ENCODE data around the gene POU2AF2.
"Not testable (repeated sequence)": the region's sequence is repeated elsewhere in the genome, so short reads cannot be mapped to it uniquely, and the experiment has no call there.

POU2AF2 gene

DNA sequence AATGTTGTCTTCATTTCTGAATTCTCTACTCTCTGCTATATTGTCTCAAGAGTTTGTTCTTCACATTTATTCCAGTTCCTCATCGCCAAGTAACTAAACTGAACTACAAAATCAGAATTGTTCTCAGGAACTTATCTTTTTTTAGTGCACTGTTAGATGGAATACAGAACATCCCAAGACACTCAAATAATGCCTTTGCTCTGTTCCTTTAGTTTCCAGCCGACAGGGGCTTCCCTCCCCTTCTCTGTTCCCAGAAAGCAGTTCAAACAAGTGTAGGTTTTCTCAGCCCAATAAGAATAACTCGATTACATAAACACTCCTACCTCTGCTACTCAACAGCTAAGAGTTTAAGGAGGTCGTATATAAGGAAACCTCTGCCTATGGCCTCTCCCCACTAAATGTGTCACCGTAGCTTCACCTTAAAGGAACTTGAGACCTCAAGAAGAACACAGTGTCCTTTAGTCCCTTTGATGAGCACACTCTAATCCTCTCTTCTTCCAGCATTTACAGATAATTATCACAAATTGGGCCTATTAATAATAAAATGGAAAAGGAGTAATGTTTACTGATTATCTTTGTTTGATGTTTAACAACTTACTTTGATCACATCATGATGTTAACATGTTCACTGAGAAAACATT is 59.8 kb downstream of the POU2AF2 start:
- no peak for DNase-seq

- no peak for DNase-seq
Observed at GRCh38 chr11:111305876-111306275, 60.4 kb downstream of the POU2AF2 start.

DNA sequence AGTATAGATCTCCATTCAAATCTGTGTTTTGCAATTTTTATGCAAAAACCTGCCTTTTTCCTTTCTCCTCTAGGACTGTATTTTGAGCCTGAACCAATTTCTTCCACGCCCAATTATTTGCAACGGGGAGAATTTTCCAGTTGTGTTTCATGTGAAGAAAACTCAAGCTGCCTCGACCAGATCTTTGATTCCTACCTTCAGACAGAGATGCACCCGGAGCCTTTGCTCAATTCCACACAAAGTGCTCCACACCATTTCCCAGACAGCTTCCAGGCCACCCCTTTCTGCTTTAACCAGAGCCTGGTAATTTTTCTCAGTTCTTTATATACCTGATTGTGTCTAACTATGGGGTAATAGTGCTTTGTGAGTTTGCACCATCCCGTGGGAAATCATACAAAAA is 60.8 kb downstream of the POU2AF2 start:
- DNase-seq: no peak

DNA sequence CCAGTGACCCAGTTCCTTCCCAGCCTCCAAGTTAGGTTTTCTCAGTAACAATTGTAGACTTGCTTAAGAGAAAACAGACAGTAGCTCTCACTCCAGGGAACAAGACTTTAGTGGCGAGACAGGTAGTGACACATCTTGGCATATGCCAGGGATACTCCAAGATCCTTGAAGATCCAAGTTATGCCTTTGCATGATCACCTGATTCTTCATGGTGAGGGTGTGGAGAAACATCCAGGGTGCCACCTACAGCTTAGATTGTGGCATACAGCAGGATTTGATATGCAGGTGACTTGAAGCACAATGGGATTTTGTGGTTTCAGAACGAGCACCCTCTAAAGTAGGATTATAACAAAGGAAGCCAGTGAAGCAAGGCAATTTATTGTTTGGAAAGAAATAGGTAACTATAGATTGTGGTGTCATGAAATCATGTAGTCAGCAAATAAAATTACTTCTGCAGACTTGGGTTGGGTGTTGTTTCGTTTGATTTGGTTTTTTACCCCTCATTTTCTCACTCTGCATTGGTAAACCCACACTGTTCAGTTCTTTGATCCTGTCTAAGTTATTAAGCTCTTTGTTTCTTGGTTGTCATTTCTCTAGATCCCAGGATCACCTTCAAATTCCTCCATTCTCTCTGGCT is 62.1 kb downstream of the POU2AF2 start:
- DNase-seq: peak; percentile 79

- peak; percentile 93 for DNase-seq
Observed at GRCh38 chr11:111308140-111308539, 62.6 kb downstream of the POU2AF2 start.

- peak; percentile 39 for DNase-seq
Observed at GRCh38 chr11:111309215-111309915, 63.8 kb downstream of the POU2AF2 start.

- DNase-seq: peak; percentile 21
Observed at GRCh38 chr11:111310088-111310487, 64.6 kb downstream of the POU2AF2 start.

DNA sequence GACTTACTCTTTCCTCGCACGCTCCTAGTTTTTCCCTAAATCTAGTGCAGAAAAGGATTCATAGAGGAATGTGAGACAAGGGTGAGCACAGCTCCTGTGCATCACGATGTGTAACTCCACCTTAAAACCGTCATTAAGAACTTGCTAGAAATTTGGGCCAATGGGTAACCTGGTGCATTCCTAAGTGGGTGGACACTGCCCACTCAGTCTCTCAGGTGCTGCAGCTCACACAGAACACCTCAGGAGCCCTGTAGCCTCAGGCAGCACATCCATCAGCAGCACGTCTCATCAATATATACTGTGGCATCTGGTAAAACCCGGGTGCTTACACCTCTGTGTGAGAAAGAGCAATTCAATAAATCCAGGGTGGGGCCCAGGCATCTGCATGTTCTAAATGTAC is 65.2 kb downstream of the POU2AF2 start:
- no peak for DNase-seq

DNA sequence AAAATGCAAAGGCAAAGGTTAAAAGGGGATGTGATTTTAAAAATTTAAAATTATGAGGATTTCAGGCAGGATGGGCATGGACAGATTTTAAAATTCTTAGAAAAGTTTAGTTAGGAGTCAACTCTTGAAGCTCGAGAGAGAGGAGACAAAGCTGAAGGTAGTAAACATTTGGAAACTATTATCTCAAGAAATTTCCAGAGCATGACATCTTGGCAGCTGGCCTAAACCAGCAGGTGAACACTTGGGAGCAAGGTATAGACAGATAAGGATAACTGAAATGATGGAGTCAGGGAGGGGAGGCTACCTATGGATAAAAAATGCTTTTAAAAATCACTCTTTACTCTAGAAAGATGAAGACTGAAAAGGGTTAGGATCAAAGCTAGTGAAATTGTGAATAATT is 66.6 kb downstream of the POU2AF2 start:
- no peak for DNase-seq

GRCh38 chr11:111319296-111319695 is 73.8 kb downstream of the POU2AF2 start:
- DNase-seq: no peak

DNA sequence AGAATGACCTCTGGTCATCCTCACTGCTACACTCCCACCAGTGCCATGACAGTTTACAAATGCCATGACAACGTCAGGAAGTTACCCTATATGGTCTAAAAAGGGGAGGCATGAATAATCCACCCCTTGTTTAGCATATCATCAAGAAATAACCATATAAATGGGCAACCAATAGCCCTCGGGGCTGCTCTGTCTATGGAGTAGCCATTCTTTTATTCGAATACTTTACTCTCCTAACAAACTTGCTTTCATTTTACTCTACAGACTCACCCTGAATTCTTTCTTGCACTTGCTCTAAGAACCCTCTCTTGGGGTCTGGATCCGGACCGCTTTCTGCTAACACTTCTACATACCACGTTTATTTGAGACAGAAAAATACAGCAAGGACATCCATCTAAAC is 74.7 kb downstream of the POU2AF2 start:
- DNase-seq: not testable (repeated sequence)

DNA sequence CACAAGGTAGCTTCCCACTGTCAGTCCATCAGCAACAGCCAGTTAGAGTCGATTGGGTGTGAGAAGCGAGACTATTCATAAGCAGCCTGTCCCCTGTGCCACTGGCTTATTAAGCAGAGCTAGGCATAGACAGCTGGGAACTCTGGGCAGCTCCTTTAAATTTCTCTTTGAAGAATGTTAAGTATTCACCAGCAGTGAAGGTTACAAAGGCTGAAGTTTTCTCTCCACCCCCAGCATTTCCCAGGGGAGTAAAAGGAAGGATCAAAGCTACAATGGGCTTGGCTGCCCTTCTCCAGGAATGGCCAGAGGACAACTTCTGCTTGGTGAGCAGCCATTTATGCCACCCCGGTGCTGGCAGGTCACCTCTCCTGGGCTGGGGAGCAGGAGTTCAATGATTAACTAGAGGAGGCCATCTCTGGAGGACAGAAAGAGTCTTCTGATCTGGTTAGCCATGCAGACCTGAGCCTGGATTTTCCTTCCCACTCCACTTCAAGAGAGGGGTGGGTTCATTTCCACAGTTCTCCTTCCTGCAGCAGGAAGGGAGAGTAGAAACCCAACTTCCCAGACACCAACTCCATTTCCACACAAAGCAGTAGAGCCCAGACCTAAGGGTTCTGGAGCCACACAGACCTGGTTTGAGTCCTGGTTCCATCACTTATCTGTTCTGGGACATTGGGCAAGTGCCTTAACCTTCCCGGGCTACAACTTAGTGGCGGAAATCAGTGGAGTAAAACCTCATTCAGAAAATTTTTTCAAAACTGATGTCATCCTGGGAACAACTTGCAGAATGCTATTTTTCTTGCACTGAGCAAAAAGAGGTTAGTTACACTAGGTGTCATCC is 75.4 kb downstream of the POU2AF2 start:
- no peak for DNase-seq

- no peak for DNase-seq
Observed at GRCh38 chr11:111322534-111322933, 77.0 kb downstream of the POU2AF2 start.

DNA sequence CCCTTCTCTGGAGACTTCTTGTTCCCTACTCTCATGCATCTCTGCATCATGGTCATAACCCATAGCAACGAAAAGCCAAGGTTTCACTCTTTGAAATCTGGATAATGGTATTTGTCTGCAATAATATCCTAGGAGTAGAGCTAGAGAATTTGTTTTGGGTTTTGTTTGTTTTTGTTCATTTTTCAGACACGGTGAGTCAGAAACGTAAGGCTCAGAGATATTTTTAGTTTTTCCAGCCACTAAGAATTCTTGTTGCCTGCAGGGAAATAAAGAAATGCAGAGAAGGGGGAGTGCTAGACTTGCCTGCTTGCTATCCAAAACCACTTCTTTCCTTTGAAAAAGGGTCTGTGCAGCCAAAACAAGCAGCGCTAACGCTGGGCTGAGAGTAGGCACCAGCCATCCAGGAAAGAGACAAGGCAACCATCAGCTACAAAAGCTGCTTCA is 78.8 kb downstream of the POU2AF2 start:
- no peak for DNase-seq

GRCh38 chr11:111325259-111325658 is 79.7 kb downstream of the POU2AF2 start:
- no peak for DNase-seq

DNA sequence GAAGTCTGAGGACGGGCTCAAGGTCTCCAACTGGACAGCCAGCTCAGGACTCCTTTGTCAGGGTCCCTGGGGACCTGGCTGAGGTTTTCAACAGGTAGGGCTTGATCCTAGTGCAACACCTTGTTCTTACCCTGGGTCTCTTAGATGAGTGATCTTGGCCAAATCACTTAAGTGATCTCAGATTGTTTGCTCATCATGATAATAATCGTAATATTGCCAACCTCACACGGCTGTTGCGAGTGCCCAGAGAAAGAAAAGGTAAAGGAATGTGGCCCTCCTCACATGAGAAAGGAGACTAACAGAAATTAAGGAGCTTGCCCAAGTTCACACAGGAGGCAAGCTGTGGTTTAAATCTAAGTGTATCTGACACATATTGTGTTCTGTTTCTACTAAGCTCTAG is 81.3 kb downstream of the POU2AF2 start:
- no peak for DNase-seq

DNA sequence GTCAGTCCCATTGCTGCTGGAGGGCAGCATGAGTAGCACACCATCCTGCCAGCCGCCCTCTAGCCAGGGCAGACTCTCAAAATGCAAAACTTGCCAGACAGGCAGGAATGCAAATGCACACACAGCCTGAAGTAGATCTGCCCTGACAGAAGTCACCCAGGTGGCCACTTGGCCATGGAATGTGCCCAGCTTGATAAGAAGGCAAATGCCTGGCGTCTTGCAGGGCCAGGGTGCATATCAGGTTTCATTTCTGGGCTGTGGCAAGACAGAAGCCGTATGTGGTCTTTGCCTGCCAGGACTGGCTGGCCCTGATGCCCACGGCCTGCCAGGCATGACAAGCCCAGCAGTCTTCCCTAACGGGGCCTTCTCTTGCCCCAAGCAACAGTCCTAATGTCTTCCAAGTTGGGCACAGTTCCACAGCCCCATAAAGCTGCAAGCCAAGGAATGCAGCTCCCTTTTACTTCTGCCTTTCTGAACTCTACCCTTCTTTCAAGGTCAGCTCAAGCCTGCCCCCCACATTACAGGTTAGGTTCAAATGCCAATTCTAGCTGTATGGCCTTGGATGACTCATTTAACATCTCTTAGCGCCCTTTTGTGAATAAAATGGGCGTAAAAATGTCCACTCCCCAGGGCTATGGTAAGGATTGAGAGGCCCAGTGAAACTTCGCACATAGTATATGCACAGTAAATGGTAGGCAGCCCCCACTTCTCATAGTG is 82.5 kb downstream of the POU2AF2 start:
- DNase-seq: no peak

DNA sequence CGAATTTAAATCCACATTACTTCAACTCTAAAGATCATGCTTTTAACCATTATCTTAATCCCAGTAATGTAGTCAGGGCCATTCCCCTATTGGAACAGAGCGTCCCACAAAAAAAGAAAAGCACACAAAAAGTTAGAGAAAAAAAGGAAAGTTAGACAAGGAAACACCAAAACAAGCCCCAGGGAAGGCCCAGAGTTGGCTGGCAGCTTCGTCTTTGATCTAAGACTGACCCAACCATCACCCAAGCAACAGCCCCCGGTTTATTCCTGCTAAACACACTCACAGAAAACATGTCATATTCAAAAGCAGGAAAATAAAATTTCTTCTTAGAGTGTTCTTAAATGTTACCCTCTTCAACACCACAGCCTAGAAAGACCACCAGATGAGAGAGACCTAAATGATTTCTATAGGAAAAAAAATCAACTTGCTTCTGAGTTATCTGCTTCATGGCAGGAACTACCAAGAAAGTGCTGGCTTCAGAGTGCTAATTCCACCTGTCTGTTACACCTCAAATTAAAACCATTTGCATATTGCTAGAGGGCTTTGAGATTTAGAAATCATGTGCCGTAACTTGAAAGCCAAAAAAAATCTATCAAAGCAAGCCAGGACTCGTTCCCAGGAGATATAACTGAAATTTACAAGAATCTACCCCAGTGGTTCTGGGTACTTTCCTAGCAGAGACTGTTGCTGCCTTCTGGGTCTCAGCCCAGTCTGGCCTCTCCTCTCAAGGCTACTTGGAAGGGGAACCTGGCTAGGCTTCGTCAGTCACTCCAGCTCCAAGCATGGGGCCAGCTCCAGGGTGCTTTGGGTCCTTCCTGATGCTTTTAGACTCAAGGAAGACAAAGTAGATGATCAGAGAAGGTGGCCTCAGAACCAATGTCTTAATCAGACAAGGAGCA is 84.0 kb downstream of the POU2AF2 start:
- DNase-seq: no peak

DNA sequence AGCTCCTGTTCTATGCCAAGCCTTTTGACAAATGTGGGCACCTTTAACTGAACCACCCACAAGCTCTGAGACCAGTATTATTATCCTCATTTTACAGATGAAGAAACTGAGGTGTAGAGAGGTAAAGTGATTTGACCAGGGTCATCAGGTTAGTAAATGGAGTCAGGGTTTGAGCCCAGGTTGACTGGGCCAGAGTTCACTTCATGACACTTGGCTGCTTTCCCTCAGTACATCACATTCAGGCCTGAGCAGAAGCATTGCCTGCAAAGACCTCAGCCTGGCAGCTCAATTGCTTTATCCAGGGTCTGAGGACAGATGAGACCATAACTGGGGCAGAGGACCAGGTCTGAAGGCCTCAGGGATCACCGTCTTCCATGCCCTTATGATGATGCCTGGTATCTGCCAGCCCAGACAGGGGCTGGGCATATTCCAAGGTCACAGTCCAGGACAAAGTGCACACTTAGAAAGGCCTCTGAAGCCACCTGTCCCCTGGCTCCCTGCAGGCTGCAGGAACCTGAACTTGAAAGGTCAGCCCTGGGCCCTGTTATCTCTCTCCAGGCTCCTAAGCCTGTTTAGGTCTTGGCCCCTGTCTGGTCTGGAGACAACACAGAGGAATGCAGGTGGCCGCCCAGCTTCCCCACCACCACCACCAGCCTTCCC is 84.8 kb downstream of the POU2AF2 start:
- no peak for DNase-seq

DNA sequence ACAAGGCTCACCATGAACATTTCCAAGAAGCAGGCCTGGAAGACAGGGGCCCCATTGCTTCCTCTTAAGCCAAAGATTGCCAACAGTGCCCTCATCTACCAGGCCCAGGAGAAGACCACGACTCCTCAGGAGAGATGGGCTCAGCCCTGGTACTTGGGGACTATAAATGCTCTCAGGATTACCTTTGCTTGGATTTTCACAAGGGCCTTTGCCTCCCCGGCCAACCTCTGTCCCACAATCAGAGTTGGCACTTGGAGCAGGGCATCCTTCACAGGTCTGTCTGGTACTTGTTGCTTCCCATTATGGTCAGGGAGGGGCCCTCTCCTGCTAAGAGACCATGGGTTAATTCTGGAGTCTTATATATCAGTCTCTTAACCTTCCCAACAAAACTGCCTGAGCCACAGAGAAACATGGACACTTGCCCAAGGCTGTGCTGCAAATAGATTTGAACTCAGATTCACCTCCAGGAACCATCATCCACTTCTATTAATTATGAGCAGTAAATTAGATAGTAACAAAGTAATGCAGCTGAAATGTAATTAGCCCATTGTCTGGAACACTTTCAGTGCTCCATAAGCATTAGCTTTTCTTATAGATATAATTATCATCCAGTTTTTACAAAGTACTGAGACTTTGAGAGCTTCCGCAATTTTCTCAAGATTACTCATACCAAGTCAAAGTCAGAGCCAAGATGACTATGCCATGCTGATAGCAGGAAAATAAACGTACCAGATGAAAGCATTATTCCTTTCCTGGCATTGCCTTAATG is 86.4 kb downstream of the POU2AF2 start:
- DNase-seq: no peak
